ENCODE data around the gene KIF4A.

DNA sequence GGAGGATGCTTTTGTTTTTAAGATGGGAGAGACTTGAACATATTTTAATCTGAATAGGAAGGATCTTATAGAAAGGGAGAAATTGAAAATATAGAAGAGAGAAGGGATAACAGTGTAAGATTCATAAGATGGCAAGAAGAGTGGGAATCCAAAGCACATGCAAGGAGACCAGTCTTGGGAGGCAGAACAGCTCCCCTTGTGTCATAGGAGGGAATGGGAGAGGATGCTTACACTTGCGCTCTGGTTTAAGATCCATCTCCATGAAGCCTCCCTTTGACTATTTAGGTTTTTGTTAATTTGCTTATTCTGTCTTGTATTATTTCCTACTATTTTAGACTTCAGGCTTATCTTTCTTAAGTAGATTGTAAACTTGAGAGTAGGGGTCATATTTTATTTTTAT is 42.7 kb downstream of the KIF4A start:
- TF ChIP-seq, protein P1, sequence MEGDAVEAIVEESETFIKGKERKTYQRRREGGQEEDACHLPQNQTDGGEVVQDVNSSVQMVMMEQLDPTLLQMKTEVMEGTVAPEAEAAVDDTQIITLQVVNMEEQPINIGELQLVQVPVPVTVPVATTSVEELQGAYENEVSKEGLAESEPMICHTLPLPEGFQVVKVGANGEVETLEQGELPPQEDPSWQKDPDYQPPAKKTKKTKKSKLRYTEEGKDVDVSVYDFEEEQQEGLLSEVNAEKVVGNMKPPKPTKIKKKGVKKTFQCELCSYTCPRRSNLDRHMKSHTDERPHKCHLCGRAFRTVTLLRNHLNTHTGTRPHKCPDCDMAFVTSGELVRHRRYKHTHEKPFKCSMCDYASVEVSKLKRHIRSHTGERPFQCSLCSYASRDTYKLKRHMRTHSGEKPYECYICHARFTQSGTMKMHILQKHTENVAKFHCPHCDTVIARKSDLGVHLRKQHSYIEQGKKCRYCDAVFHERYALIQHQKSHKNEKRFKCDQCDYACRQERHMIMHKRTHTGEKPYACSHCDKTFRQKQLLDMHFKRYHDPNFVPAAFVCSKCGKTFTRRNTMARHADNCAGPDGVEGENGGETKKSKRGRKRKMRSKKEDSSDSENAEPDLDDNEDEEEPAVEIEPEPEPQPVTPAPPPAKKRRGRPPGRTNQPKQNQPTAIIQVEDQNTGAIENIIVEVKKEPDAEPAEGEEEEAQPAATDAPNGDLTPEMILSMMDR (conservative IDR thresholded peaks at IDR 0.05), result no peak
- TF ChIP-seq EZH2 (IDR thresholded peaks at IDR 0.05; ENCODE audit: low read depth), result no peak
